HG02852 (cell line): ENCODE results near the gene RPL28.
A peak's percentile ranks its signal among the peaks of the same experiment; 100 is the strongest.

Experiments used
- ATAC-seq: cut with Tn5 transposase; IDR thresholded peaks from one replicate; pipeline ENCODE4 v1.9.1; 2021; ENCODE audit warnings: mild to moderate bottlenecking, moderate library complexity; ENCODE audit not compliant: unreplicated experiment

RPL28 gene

GRCh38 chr19:55372316-55373081 lies 13.2 kb upstream of the RPL28 start:
- no peak for ATAC-seq

GRCh38 chr19:55373306-55373992 lies 12.3 kb upstream of the RPL28 start:
- no peak for ATAC-seq

GRCh38 chr19:55373993-55374757 lies 11.6 kb upstream of the RPL28 start:
- ATAC-seq: no peak

- no peak for ATAC-seq
Observed at GRCh38 chr19:55376241-55376933, 9.3 kb upstream of the RPL28 start, which contains the start of gene TMEM190. TSS of gene TMEM190 (plus strand) at chr19:55376826. CDS start at chr19:55376854, 28 bp downstream.

GRCh38 chr19:55377356-55378131 lies 8.2 kb upstream of the RPL28 start:
- ATAC-seq: no peak

- ATAC-seq: no peak
Observed at GRCh38 chr19:55379174-55379573, 6.6 kb upstream of the RPL28 start.

- ATAC-seq: no peak
Observed at GRCh38 chr19:55382013-55382412, 3.7 kb upstream of the RPL28 start.

GRCh38 chr19:55382522-55383054 lies 3.1 kb upstream of the RPL28 start:
- ATAC-seq: no peak

- ATAC-seq: no peak
Observed at GRCh38 chr19:55383279-55384130, 2.2 kb upstream of the RPL28 start.

GRCh38 chr19:55384131-55384919 lies 1.4 kb upstream of the RPL28 start, which contains the start of gene TMEM238:
TSS of gene TMEM238 (minus strand) at chr19:55384292. CDS start at chr19:55384259, 33 bp downstream.
- no peak for ATAC-seq

- ATAC-seq: peak; percentile 58
Observed at GRCh38 chr19:55384920-55385723, 610 bp upstream of the RPL28 start.

- ATAC-seq: no peak
Observed at GRCh38 chr19:55386493-55386971, 800 bp downstream of the RPL28 start.

- ATAC-seq: no peak
Observed at GRCh38 chr19:55387736-55388497, 2.2 kb downstream of the RPL28 start.

- no peak for ATAC-seq
Observed at GRCh38 chr19:55389386-55390317, 3.9 kb downstream of the RPL28 start.

- no peak for ATAC-seq
Observed at GRCh38 chr19:55390461-55390880, 4.7 kb downstream of the RPL28 start.
